NCI-H2081 treated with DMSO at 0.1 percent for 48 hours (cell line): Measurements from ENCODE around the gene RHOT2.

Source experiments
- DNase-seq: peaks from one replicate; lab custom pipeline; 2025; lab: John Stamatoyannopoulos, UW

Gene RHOT2

DNA sequence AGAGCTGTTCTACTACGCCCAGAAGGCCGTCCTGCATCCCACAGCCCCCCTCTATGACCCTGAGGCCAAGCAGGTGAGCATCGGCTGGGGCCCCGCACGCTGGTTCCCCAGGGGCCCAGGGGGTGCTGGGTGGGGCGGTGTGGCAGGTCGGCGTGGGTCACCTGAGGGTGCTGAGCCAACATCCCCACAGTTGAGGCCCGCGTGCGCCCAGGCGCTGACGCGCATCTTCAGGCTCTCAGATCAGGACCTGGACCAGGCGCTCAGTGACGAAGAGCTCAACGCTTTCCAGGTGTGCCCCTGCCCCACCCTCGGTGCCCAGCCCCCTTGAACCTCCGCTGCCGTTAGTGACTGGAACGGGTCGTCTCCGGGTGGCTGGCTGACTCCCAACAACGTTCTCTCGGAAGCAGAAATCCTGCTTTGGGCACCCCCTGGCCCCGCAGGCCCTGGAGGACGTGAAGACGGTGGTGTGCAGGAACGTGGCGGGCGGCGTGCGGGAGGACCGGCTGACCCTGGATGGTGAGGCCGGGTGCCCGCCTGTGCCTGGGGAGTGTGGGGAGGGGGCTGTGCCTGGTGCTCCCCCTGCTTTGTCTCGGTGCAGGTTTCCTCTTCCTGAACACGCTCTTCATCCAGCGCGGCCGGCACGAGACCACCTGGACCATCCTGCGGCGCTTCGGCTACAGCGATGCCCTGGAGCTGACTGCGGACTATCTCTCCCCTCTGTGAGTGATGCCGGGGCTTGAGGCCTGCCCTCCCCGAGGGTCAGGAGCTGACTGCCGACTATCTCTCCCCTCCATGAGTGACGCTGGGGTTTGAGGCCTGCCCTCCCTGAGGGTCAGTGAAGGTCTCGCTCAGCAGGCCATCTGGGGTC is 2.8 kb downstream of the RHOT2 start:
- no peak for DNase-seq

DNA sequence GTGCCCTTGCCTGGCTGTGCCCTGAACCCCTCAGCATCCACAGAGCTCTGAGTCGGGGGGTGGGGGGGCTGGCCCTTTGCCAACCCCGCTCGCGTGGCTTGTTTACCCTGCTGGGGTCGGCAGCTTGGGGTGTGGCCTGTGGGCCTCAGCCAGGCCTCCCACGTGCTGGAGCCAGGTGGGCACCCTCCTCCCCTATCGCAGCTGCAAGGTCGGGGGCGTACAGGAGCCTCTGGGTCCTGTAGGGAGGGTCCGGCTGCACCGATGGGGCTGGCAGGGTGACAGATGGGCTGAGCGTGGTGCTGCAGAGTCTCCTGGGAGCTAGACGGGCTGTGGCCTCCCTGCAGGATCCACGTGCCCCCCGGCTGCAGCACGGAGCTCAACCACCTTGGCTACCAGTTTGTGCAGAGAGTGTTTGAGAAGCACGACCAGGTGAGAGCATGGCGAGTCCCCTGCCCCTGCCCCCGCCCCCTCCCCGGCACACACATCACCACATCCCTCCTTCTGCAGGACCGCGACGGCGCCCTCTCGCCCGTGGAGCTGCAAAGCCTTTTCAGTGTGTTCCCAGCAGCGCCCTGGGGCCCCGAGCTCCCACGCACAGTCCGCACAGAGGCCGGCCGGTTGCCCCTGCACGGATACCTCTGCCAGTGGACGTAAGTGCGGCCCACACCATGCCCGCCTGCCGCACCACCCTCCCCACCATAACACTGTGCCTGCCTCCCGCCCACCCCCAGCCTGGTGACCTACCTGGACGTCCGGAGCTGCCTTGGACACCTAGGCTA is 3.6 kb downstream of the RHOT2 start:
- no peak for DNase-seq

DNA sequence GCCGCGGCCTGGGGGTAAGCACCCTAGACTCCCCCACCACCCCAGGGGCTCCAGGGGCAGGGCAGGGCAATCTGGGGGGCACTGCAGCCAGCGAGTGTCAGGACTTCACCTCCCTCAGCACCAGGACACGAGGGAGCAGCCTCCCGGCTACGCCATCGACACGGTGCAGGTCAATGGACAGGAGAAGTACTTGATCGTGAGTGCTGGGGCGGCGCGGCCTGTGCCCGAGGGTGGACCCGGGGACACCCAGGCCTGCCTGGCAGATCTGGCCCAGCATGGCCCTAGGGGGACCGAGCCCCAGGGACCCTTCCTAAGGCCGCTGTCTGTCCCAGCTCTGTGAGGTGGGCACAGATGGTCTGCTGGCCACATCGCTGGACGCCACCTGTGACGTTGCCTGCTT is 4.4 kb downstream of the RHOT2 start:
- DNase-seq = no peak

DNA sequence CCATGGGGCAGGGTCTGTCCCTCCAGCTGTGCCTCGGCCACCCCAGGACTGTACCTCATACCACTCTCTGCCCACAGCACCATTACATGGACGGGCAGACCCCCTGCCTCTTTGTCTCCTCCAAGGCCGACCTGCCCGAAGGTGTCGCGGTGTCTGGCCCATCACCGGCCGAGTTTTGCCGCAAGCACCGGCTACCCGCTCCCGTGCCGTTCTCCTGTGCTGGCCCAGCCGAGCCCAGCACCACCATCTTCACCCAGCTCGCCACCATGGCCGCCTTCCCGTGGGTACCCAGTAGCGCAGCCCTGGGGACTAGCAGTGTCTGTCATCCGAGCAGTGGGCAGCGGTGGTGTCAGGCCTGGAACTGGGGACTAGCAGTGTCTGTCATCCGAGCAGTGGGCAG is 4.9 kb downstream of the RHOT2 start:
- no peak for DNase-seq

DNA sequence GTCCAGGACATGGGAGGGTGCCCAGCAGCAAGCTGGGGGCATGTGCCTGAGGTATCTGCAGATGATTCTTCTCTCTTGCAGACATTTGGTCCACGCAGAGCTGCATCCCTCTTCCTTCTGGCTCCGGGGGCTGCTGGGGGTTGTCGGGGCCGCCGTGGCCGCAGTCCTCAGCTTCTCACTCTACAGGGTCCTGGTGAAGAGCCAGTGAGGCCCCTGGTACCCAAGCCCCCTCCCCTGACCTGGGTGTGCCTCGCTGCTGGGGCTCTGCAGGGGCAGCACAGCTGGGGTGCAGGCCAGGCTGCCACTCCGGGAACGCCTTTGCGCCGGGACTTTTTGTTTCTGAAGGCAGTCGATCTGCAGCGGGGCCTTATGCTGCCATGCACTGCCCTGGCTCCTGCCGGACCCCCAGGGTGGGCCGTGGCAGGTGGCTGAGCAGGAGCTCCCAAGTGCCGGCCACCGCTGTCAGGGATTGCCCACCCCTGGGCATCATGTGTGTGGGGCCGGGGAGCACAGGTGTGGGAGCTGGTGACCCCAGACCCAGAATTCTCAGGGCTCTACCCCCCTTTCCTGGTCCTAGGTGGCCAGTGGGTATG is 5.6 kb downstream of the RHOT2 start:
- DNase-seq = no peak

DNA sequence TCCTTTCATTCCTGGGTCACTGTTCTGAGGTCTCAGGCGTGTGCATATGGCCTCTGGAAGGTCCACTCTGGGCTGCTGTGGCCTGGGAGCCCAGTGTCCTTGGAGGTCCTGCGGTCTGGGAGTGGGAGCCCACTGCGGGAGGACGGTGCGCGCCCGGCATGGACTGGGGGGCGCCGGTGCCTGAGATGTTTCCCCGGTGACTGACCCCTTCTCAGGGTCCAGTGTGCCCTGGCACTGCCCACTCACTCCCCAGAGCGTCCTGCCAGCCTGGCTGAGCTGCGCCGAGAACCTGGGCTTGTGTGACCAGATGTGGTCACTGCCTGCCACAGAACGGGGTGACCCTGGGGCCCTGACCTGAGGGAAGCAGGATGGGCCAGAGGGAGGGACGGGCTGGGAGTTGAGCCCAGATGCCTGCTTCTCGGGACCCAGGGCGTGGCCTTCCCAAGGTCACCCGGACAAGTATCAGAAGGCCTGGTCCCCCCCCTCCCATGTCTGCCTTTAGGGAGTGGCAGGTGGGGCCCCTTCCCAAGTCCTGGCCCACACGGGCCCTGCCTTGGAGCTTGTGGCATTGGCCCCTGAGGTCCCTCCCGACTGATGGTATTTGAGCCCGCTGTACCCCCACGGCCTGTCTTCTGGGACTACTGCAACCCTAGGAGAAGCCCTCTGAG is 6.4 kb downstream of the RHOT2 start:
- DNase-seq = no peak

DNA sequence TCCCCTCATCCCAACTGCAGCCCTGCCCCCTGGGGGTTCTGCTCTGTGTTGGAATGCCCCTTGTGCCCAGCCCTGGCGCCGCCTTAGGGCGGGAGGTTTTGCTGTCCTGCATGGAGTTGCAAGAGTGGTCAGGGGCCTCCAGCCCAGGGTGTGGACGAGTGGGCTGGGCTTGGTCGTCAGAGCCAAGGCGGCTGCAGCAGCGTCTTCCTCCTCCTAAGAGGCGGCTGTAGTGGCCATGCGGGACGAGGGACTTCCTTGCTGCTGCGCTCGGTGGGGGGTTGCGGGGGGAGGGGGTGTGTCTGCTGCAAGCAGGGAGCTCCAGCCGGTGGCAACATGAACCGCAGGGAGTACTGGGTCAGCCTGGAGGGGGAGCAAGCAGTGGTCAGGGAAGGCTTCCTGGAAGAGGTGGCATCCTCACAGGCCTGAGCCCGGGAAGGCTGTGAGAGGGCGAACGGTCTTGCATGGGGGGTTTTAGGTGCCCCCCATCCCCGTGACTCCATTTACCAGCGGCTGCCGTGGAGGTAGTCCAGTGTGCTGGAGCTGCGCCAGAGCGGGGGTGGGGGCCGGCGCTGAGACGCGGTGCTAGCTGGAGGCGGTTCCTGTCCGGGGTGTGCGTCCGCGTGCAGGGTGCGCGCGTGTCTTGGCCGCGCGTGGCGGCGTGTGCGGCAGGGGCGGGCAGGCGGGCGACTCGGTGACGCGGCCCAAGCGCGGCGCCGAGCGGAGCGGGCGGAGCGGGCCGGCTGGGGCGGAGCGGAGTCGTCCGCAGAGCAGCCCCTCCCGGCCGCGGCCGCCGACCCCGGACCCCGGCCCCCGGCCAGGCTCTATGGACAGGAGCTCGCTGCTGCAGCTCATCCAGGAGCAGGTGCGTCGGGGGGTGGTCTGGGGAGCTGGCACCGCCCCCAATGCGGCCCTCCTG is 7.3 kb downstream of the RHOT2 start, which contains the start of gene RHBDL1:
Gene RHBDL1, plus strand, starts transcription at position 704 of the 916 bp plus-strand sequence. Its CDS starts 120 bp downstream, at position 824.
- no peak for DNase-seq

DNA sequence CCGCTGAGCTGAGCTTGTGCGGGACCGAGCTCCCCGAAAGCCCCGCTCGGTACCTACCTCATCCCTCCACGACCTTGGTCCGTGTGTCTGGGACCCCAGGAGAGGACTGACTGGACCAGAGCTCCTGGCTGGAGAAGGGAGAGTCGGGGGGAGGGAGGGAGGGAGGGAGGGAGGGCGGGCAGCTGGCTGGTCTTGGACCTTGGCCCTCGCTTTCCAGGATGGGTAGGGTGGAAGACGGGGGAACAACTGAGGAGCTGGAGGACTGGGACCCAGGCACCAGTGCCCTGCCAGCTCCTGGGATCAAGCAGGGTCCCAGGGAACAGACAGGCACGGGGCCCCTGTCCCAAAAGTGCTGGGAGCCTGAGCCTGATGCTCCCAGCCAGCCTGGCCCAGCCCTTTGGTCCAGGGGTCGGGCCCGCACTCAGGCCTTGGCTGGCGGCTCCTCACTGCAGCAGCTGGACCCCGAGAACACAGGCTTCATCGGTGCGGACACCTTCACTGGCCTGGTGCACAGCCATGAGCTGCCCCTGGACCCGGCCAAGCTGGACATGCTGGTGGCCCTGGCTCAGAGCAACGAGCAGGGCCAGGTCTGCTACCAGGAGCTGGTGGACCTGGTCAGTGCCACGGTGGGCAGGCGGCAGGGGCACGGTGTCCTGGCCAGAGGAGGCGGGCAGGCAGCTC is 8.1 kb downstream of the RHOT2 start:
- DNase-seq = no peak

DNA sequence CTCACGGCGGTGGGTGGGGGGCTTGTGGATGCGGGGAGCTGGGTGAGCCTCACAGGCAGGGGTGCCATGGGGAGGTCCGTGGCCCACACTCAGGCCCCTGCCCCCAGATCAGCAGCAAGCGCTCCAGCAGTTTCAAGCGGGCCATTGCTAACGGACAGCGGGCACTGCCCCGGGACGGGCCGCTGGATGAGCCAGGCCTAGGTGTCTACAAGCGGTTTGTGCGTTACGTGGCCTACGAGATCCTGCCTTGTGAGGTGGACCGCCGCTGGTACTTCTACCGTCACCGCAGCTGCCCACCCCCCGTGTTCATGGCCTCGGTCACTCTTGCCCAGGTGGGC is 8.6 kb downstream of the RHOT2 start:
- DNase-seq = no peak

DNA sequence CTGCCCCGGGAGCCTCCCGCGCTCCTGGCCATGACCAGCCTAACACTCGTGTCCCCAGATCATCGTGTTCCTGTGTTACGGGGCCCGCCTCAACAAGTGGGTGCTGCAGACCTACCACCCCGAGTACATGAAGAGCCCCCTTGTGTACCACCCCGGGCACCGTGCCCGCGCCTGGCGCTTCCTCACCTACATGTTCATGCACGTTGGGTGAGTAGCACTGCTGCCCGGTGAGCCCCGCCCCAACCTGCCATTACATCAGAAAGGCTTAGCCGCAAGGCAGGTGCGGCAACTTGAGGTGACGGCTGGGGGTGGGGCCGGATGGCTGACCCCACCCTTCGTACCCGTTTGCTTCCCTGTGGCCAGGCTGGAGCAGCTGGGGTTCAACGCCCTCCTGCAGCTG is 9.0 kb downstream of the RHOT2 start:
- DNase-seq = no peak

DNA sequence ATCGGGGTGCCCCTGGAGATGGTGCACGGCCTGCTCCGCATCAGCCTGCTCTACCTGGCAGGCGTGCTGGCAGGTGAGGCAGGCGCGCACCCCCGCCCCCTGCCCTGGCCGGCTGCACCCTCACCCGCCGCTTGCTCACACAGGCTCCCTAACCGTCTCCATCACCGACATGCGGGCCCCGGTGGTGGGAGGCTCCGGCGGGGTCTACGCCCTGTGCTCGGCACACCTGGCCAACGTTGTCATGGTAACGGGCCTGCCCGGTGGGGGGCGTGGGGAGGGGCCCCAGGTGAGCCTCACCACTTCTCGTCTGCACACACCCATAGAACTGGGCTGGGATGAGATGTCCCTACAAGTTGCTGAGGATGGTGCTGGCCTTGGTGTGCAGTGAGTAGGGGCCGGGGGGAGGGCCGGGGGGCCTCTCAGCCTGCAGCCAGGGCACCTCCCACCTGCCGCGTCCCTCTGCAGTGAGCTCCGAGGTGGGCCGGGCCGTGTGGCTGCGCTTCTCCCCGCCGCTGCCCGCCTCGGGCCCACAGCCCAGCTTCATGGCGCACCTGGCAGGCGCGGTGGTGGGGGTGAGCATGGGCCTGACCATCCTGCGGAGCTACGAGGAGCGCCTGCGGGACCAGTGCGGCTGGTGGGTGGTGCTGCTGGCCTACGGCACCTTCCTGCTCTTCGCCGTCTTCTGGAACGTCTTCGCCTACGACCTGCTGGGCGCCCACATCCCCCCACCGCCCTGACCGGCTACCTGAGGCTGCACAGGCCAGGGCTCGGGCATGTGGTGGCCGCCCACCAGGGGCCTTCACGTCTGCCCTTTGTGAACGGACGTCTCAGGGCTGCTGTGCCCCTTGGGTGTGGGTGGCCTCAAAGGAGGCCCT is 9.6 kb downstream of the RHOT2 start:
- no peak for DNase-seq

DNA sequence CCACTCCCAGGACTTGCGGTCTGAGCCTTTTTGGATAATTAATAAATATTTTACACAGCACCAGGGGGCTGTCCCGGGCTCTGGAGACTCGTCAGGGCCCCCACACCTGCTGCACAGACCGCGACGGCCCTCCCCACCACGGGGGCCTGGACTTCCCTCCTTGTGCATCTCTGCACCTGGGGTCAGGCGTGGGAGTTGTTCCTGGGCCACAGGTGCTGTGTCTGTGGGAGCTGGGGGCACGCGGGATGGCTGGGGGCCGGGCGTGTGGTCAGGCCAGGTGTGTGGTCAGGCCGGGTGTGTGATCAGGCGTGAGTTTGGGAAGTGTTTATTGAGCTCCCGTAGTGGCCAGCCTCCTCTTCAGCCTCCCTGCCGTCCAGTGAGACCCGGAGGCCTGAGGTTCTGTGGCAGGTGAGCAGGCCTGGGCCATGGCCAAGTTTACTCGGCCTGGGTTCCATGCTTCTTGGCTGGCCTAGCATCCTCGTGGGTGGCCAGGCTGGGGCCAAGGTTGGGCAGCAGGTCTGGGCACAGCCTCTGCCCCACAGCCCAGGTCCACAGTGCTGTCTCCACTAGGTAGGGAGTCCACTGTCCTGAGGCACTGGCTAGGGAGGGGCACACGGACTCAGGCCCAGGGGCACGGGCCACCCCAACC is 10.4 kb downstream of the RHOT2 start:
- DNase-seq = no peak

DNA sequence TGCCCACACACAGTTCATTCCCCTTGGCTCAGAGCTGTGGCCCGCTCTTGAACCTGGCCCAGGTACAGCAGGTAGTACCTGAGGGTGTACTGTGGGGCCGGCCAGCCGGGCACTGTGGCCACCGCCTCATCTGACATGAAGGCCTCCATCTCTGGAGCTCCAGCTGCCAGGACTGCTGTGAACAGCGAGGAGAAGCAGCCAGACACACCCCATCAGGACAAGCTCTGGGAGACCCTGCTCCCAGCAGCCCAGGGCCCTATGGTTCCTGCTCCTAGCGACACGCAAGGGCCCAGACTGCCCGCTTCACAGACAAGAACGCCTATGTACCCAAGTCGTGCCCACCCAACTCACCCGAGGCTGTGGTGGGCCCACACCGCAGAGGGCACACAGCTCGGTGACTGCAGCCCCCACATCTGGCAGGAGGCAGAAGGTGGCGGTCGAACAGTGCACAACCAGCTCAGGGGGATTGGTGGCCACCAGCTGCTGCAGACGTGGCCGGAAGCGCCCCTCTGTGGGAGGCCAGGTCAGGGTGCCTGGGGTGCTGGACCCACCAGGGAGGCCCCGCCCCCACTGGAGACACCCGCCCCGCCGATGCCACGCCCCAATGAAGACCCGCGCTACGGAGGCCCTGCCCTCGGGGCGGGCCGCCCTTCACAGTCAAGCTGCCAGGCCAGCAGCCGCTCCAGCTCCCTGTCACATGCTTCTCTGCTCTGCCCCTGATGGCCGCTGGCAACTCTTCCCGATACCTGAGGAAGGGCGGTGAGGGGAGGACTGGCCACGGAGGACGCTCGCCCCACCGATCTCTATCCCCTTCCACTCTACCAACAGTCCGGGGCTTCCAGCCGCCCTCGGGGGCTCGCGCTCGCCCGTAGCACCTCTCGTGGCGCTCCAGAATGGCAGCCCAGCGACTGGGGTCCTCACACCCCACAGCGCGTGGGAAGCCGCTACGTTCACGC is 11.2 kb downstream of the RHOT2 start:
- DNase-seq = no peak

DNA sequence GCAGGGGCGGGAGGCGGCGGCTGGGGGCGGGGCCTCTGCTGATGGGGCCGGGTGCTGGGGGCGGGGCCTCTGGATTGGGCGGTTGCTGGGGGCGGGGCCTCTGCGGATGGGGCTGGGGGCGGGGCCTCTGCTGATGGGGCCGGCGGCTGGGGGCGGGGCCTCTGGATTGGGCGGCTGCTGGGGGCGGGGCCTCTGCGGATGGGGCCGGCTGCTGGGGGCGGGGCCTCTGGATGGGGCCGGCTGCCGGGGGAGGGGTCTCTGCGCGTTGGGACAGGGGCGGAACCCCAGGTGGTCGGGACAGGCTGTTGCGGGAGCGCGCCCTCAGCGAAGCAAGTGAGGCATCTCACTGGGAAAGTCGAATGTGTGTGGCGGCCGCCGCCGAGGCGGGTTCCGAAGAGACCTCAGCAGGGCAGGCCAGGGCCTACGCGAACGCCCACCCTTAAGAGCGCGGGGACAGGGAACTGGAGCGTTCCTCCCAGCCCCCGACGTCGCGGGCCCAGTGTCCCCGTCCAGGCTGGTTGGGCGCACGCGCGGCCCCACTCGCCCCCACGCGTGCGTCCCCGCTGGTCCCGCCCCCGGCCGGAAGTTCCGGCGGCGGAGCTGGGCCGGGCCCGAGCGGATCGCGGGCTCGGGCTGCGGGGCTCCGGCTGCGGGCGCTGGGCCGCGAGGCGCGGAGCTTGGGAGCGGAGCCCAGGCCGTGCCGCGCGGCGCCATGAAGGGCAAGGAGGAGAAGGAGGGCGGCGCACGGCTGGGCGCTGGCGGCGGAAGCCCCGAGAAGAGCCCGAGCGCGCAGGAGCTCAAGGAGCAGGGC is 12.1 kb downstream of the RHOT2 start, which contains the start of gene STUB1:
Gene STUB1, plus strand, starts transcription at position 597 of the 811 bp plus-strand sequence. Its CDS starts 116 bp downstream, at position 713.
- no peak for DNase-seq

DNA sequence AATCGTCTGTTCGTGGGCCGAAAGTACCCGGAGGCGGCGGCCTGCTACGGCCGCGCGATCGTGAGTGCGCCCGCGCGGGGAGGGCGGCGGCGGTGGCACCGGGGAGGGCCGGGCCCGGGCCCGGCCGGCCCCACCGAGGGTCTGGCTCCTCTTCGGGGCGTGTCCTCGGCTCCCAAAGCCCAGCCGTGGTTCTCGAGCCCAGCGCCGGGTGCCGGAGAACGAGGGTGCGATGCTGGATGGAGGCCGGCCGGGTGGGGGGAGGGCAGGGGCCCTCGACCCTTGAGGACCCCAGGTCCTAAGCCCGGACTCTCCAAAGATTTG is 12.7 kb downstream of the RHOT2 start:
- DNase-seq = no peak

DNA sequence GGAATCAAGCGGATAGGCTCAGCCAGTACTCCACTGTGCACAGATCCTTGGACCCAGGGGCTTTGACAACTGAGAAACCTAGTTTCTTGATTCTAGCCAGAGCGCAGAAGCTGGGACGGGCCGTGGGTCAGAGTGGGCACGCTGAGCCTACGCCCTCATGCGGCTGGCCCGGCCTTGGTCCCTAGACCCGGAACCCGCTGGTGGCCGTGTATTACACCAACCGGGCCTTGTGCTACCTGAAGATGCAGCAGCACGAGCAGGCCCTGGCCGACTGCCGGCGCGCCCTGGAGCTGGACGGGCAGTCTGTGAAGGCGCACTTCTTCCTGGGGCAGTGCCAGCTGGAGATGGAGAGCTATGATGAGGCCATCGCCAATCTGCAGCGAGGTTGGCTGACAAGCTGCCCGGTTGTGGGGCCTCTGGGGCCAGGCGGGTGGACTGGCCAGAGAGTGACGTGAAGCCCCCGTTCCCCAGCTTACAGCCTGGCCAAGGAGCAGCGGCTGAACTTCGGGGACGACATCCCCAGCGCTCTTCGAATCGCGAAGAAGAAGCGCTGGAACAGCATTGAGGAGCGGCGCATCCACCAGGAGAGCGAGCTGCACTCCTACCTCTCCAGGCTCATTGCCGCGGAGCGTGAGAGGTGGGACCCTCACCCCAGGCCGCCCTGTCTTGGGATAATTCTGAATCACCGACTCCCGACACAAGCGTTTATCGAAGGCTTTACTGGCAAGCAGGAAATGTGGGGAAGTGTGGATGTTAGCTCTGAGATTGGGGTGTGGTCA is 13.2 kb downstream of the RHOT2 start:
- no peak for DNase-seq
